Measurements from ENCODE around the gene MRPS6. TPM values are rescaled to one million over a fixed set of nuclear protein-coding genes. Genes with fewer than 3 reads are reported as not detected.

The MRPS6 gene
- total RNA-seq, 4 donors from 2014 or later: 20.3 to 29.7 (median 22.7) TPM

DNA sequence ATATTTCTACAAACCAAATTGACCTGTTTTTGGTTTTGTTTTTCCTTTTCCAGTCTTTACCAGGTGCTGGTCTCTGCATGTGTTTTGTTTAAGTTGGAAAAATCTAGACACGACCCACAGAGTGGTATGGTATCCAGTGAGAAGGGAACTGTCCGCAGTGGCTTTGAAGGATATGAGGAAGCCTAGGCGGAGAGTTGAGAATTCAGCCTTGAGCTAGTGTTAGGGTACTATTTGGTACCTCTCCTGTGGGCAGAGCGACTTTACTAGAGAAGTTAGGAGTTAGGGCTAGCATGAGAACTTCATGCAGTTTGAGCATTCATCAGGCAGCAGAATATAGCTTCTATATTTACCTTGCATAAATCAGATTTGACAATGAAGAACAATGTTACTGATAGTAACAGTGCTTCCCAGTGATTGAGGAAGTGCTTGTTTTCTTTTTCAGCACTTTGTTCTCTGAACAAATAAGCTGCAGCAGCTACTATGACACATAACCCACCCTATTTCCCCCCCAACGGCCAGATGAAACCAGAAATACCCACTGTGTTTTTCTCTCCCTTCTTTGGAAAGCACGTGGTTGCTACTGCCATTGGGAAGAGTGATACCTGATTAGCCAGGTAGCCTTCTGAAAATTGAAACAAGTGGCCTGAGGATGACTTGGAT lies 19.0 kb downstream of the MRPS6 start:
- no peaks in the 10 kb centered on the region for H3K4me1 ChIP-seq
- peaks cover 0 to 18% (median 0%) of the 10 kb centered on the region in 3 donors for H3K36me3 ChIP-seq
- no peak overlapping the region for H3K27ac ChIP-seq
- no peaks in the 10 kb centered on the region for H3K9me3 ChIP-seq
- no peak for DNase-seq
- no peak overlapping the region for H3K4me3 ChIP-seq
- TF ChIP-seq POLR2A (IDR thresholded peaks at IDR 0.05): no peak
- TF ChIP-seq, protein P1, sequence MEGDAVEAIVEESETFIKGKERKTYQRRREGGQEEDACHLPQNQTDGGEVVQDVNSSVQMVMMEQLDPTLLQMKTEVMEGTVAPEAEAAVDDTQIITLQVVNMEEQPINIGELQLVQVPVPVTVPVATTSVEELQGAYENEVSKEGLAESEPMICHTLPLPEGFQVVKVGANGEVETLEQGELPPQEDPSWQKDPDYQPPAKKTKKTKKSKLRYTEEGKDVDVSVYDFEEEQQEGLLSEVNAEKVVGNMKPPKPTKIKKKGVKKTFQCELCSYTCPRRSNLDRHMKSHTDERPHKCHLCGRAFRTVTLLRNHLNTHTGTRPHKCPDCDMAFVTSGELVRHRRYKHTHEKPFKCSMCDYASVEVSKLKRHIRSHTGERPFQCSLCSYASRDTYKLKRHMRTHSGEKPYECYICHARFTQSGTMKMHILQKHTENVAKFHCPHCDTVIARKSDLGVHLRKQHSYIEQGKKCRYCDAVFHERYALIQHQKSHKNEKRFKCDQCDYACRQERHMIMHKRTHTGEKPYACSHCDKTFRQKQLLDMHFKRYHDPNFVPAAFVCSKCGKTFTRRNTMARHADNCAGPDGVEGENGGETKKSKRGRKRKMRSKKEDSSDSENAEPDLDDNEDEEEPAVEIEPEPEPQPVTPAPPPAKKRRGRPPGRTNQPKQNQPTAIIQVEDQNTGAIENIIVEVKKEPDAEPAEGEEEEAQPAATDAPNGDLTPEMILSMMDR (IDR thresholded peaks at IDR 0.05): no peak
- H3K27me3 ChIP-seq: no peaks in the 10 kb centered on the region

- Histone ChIP-seq H3K27ac (no peak overlapping the region), H3K9me3 (no peaks in the 10 kb centered on the region), H3K27me3 (no peaks in the 10 kb centered on the region), H3K36me3 (peaks cover 0 to 18% (median 0%) of the 10 kb centered on the region in 3 donors), H3K4me1 (no peaks in the 10 kb centered on the region), H3K4me3 (no peak overlapping the region)
- no peak for TF ChIP-seq POLR2A (IDR thresholded peaks at IDR 0.05)
- TF ChIP-seq, protein P1 (IDR thresholded peaks at IDR 0.05): no peak
- no peak for DNase-seq
Measured at GRCh38 chr21:34093083-34093482, 19.7 kb downstream of the MRPS6 start.

GRCh38 chr21:34094949-34095348 lies 21.6 kb downstream of the MRPS6 start:
- Histone ChIP-seq H3K36me3 (peaks cover 0 to 18% (median 0%) of the 10 kb centered on the region in 3 donors), H3K27ac (no peak overlapping the region), H3K4me1 (no peaks in the 10 kb centered on the region), H3K9me3 (no peaks in the 10 kb centered on the region), H3K27me3 (no peaks in the 10 kb centered on the region), H3K4me3 (no peak overlapping the region)
- DNase-seq: no peak
- no peak for TF ChIP-seq POLR2A (IDR thresholded peaks at IDR 0.05)
- TF ChIP-seq, protein P1 (IDR thresholded peaks at IDR 0.05): no peak

- H3K36me3 ChIP-seq: peaks cover 0 to 18% (median 0%) of the 10 kb centered on the region in 3 donors
- TF ChIP-seq POLR2A (IDR thresholded peaks at IDR 0.05): no peak
- TF ChIP-seq, protein P1 (IDR thresholded peaks at IDR 0.05): no peak
- no peak for DNase-seq
- no peaks in the 10 kb centered on the region for H3K27me3 ChIP-seq
- H3K4me1 ChIP-seq: no peaks in the 10 kb centered on the region
- no peaks in the 10 kb centered on the region for H3K9me3 ChIP-seq
- H3K27ac ChIP-seq: no peak overlapping the region
- no peak overlapping the region for H3K4me3 ChIP-seq
Measured at GRCh38 chr21:34097442-34097841, 24.1 kb downstream of the MRPS6 start.

DNA sequence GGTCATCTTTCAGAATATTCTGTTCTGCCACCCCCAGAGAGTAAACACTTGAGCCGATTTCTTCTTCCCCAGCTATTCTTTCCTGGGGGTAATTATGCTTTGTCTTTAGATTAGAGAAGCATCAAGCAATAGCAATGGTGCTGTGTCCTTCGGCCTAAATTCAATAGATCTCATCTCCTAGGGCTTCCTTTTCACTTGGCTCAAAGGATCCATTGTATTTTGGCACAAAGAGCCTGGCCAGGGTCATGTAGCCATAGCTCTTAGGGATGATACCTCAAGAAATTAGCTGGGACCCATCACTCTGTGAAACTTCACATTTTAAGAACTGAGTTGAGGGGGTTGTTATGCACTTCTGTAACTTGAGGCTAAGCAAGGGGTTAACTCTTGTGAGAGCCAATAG lies 27.0 kb downstream of the MRPS6 start:
- DNase-seq: no peak
- H3K27me3 ChIP-seq: no peaks in the 10 kb centered on the region
- no peaks in the 10 kb centered on the region for H3K9me3 ChIP-seq
- no peaks in the 10 kb centered on the region for H3K4me1 ChIP-seq
- H3K4me3 ChIP-seq: no peak overlapping the region
- no peak for TF ChIP-seq POLR2A (IDR thresholded peaks at IDR 0.05)
- TF ChIP-seq, protein P1 (IDR thresholded peaks at IDR 0.05): no peak
- no peak overlapping the region for H3K27ac ChIP-seq
- peaks cover 0 to 13% (median 0%) of the 10 kb centered on the region in 3 donors for H3K36me3 ChIP-seq

Data from Peyer's patch (tissue), 4 donors.